Bronchial epithelial cell (primary cell): ENCODE results near the gene SYS1. TPM values are rescaled to one million over a fixed set of nuclear protein-coding genes. Genes with fewer than 3 reads are reported as not detected.

ENCODE experiments used
- DNase-seq: peaks from one replicate; pipeline ENCODE4 v3.0.0-alpha.2; 2010; ENCODE audit warnings: low read depth
- FAIRE-seq: peaks from 2 replicates; lab custom pipeline; 2011; peaks lifted over from hg19 to GRCh38; lab: Jason Lieb, UNC
- H3K27me3 ChIP-seq: 2 replicates; pipeline ENCODE4 v1.5.1; 2011; ENCODE audit warnings: low read length; ENCODE audit not compliant: control insufficient read depth, insufficient read depth
- H3K36me3 ChIP-seq: 2 replicates; pipeline ENCODE4 v1.5.1; 2011; ENCODE audit warnings: low read length; ENCODE audit not compliant: control insufficient read depth, insufficient read depth
- H3K4me3 ChIP-seq: 2 replicates; pipeline ENCODE4 v1.5.1; 2011; ENCODE audit warnings: mild to moderate bottlenecking, low read depth, low read length, control low read depth
- total RNA-seq: library from RNA; depleted of rRNA; stranded (reverse); fragments of >200 nt; gene quantifications from 2 replicates; pipeline ENCODE4 v1.2.1, GENCODE V29; 2014
- TF ChIP-seq, protein P1 (sequence below): IDR thresholded peaks from 2 replicates; pipeline ENCODE4 v1.5.1; 2011; ENCODE audit warnings: mild to moderate bottlenecking, moderate library complexity, low read length, control low read depth, inconsistent platforms; ENCODE audit not compliant: insufficient read depth, severe bottlenecking

The SYS1 gene
- total RNA-seq, 1 donor from 2014 or later, result 17.9 TPM

DNA sequence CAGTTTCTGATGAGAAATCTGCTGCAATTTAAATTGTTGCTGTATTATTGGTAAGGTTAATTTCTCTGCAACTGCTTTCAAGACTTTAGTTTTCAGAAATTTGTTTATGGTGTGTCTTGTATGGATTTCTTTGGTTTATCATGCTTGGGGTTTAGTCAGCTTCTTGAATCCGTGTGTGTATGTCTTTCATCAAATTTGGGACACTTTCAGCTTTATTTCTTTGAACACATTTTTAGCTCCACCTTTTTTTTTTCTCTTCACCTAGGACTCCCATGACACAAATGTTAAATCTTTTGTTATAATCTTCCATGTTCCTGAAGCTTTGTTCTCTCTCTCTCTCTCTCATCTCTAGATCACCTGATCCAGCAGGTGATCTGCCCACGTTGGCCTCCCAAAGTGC, 28.6 kb downstream of the SYS1 start:
- TF ChIP-seq, protein P1, sequence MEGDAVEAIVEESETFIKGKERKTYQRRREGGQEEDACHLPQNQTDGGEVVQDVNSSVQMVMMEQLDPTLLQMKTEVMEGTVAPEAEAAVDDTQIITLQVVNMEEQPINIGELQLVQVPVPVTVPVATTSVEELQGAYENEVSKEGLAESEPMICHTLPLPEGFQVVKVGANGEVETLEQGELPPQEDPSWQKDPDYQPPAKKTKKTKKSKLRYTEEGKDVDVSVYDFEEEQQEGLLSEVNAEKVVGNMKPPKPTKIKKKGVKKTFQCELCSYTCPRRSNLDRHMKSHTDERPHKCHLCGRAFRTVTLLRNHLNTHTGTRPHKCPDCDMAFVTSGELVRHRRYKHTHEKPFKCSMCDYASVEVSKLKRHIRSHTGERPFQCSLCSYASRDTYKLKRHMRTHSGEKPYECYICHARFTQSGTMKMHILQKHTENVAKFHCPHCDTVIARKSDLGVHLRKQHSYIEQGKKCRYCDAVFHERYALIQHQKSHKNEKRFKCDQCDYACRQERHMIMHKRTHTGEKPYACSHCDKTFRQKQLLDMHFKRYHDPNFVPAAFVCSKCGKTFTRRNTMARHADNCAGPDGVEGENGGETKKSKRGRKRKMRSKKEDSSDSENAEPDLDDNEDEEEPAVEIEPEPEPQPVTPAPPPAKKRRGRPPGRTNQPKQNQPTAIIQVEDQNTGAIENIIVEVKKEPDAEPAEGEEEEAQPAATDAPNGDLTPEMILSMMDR, result no peak
- no peak for DNase-seq
- FAIRE-seq, result no peak
- Histone ChIP-seq H3K4me3 (no peak overlapping the region), H3K27me3 (no peaks in the 10 kb centered on the region), H3K36me3 (no peaks in the 10 kb centered on the region)

DNA sequence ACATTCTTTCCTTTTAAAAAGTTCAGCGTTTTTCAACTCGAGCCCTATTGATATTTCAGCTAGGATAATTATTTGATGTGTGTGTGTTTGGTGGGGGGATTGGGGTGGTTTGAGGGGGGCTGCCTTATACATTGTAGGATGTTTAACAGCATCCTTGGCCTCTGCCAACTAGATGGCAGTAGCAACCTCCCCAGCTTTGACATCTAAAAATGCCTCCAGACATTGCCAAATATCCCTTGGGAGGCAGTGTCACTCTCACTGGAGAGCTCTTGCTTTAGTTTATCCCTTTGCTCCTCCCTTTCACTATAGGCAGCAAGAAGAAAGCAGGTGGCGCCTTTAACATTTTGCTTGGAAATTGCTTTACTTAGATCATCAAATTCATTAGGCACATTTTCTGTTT, 29.8 kb downstream of the SYS1 start:
- TF ChIP-seq, protein P1, result peak; percentile 28
- no peaks in the 10 kb centered on the region for H3K27me3 ChIP-seq
- no peaks in the 10 kb centered on the region for H3K36me3 ChIP-seq
- FAIRE-seq, result no peak
- DNase-seq, result no peak
- H3K4me3 ChIP-seq, result no peak overlapping the region

DNA sequence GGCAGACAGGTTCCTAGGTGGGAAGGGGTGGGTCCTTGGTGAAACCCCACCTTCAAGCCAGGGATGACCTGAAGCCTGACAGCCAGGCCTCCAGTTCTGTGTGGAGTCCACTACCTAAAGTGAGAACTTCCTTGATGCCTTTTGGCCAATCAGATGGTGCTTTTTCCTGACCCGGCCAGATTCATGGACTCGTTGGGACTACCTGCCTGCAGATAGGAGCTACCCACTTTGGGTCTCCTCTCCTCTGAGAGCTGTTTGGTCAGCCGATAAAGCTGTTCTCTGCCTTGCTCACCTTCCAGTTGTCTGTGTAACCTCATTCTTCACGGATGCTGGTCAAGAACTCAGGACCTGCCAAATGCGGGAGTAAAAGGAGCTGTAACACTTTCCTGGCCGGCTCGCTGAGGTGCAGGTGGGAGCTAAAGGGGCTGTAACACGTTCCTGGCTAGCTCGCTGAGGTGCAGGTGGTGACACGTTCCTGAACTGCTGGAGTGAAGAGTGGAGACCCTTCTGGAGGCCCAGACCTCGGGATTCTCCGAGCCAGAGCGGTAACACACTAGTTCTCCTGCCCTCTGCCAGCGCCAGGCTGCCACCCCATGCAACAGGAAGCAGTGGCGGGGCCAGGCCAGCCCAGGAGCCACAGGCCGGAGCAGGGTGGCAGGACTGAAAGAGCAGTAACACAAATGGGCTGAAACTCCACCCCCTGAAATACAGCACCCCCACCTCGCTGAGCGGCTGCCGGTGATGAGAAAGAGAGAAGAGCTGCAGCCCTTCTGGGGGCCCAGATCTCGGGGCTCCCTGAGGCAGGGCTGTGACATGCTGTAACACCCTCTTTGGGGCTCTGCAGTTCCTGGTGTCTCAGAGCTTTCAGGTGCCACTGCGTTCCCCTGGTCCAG, 31.5 kb downstream of the SYS1 start:
- peak; percentile 47 for FAIRE-seq
- Histone ChIP-seq H3K27me3 (no peaks in the 10 kb centered on the region), H3K4me3 (no peak overlapping the region), H3K36me3 (no peaks in the 10 kb centered on the region)
- TF ChIP-seq, protein P1, result no peak
- DNase-seq, result no peak

DNA sequence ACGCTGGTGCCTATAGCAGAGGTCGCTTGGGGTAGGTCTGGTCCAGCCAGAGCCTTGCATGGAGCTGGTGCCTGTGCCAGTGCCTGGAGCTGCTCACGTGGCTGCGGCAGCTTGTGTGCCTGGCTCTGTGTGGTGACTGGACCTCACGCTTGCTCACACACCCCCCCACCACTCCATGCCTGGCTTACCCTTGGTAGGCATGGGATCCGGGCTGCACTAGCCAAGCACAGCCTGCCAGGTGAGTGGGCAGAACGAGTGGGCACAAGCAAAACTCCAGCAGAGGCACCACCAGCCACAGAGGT, 32.1 kb downstream of the SYS1 start:
- H3K4me3 ChIP-seq, result no peak overlapping the region
- FAIRE-seq, result no peak
- no peaks in the 10 kb centered on the region for H3K36me3 ChIP-seq
- TF ChIP-seq, protein P1, result no peak
- DNase-seq, result no peak
- no peaks in the 10 kb centered on the region for H3K27me3 ChIP-seq

DNA sequence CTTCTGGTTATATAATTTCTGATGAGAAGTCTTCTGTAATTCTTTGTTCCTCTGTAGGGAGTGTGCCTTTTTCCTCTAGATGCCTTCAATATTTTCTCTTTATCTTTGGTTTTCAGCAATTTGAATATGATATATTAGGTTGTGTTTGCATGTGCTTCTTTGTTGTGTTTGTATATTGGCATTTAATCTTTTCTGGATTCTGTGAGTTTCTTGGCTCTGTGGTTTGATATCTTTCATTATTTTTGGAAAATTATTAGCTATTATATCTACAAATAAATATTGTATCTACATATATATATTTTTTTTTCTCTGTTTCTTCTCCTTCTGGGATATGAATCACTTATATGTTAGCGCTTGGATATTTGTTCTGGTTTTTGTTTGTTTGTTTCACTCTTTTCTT, 36.1 kb downstream of the SYS1 start:
- DNase-seq, result no peak
- Histone ChIP-seq H3K36me3 (no peaks in the 10 kb centered on the region), H3K27me3 (no peaks in the 10 kb centered on the region), H3K4me3 (no peak overlapping the region)
- no peak for FAIRE-seq
- TF ChIP-seq, protein P1, result no peak
